Measurements from ENCODE around the gene MASP1. TPM values are rescaled to one million over a fixed set of nuclear protein-coding genes. Genes with fewer than 3 reads are reported as not detected.

Gene MASP1
- polyA plus RNA-seq, 1 donor from 2014 or later: 0.19 TPM

GRCh38 chr3:187207624-187208023 lies 83.9 kb downstream of the MASP1 start:
- no peak overlapping the region for H3K4me2 ChIP-seq (ENCODE audit: low read length)
- H3K36me3 ChIP-seq (ENCODE audit: insufficient read depth, low read length): no peaks in the 10 kb centered on the region

GRCh38 chr3:187207062-187207461 lies 84.5 kb downstream of the MASP1 start:
- Histone ChIP-seq H3F3A (ENCODE audit: insufficient read depth, low read length, poor library complexity, severe bottlenecking) (no peaks in the 10 kb centered on the region), H4K20me1 (ENCODE audit: insufficient read depth) (no peaks in the 10 kb centered on the region), H3K27ac (ENCODE audit: low read length) (no peak overlapping the region), H3K4me3 (ENCODE audit: low read length) (no peak overlapping the region), H3K9me2 (ENCODE audit: insufficient read depth, low read length) (no peaks in the 10 kb centered on the region), H3K36me3 (ENCODE audit: insufficient read depth, low read length) (no peaks in the 10 kb centered on the region), H3K27me3 (ENCODE audit: insufficient read depth, low read depth, low read length) (no peaks in the 10 kb centered on the region), H3K9me3 (ENCODE audit: low read length) (no peaks in the 10 kb centered on the region), H3K4me2 (ENCODE audit: low read length) (no peak overlapping the region), H3K9ac (ENCODE audit: low read length) (no peak overlapping the region), H2AFZ (ENCODE audit: low read depth, low read length) (no peak overlapping the region), H3K79me2 (replicated peaks; ENCODE audit: insufficient read depth, low read length) (no peaks in the 10 kb centered on the region)
- TF ChIP-seq RAD21 (conservative IDR thresholded peaks at IDR 0.05) (no peak), EP300 (conservative IDR thresholded peaks at IDR 0.05; ENCODE audit: poor library complexity, severe bottlenecking) (no peak), EZH2 (IDR thresholded peaks at IDR 0.05; ENCODE audit: borderline replicate concordance, insufficient read depth, low read length, poor library complexity, severe bottlenecking) (no peak), POLR2AphosphoS5 (IDR thresholded peaks at IDR 0.05) (no peak), REST (IDR thresholded peaks at IDR 0.05; ENCODE audit: borderline replicate concordance) (no peak), SMC3 (conservative IDR thresholded peaks at IDR 0.05; ENCODE audit: poor library complexity) (no peak), MXI1 (conservative IDR thresholded peaks at IDR 0.05; ENCODE audit: poor library complexity, severe bottlenecking) (no peak), TAF1 (IDR thresholded peaks at IDR 0.05; ENCODE audit: low read depth) (no peak)
- TF ChIP-seq, protein P1, sequence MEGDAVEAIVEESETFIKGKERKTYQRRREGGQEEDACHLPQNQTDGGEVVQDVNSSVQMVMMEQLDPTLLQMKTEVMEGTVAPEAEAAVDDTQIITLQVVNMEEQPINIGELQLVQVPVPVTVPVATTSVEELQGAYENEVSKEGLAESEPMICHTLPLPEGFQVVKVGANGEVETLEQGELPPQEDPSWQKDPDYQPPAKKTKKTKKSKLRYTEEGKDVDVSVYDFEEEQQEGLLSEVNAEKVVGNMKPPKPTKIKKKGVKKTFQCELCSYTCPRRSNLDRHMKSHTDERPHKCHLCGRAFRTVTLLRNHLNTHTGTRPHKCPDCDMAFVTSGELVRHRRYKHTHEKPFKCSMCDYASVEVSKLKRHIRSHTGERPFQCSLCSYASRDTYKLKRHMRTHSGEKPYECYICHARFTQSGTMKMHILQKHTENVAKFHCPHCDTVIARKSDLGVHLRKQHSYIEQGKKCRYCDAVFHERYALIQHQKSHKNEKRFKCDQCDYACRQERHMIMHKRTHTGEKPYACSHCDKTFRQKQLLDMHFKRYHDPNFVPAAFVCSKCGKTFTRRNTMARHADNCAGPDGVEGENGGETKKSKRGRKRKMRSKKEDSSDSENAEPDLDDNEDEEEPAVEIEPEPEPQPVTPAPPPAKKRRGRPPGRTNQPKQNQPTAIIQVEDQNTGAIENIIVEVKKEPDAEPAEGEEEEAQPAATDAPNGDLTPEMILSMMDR (IDR thresholded peaks at IDR 0.05; ENCODE audit: poor library complexity, severe bottlenecking): no peak

More at GRCh38 chr3:187207624-187208023, 83.9 kb downstream of the MASP1 start:
- H3K9me2 ChIP-seq (ENCODE audit: insufficient read depth, low read length): no peaks in the 10 kb centered on the region
- H3K4me3 ChIP-seq (ENCODE audit: low read length): no peak overlapping the region
- no peak overlapping the region for H3K9ac ChIP-seq (ENCODE audit: low read length)
- H3K9me3 ChIP-seq (ENCODE audit: low read length): no peaks in the 10 kb centered on the region
- H3K27ac ChIP-seq (ENCODE audit: low read length): no peak overlapping the region
- no peaks in the 10 kb centered on the region for H3K27me3 ChIP-seq (ENCODE audit: insufficient read depth, low read depth, low read length)
- TF ChIP-seq TAF1 (IDR thresholded peaks at IDR 0.05; ENCODE audit: low read depth) (no peak), SMC3 (conservative IDR thresholded peaks at IDR 0.05; ENCODE audit: poor library complexity) (no peak), RAD21 (conservative IDR thresholded peaks at IDR 0.05) (no peak), POLR2AphosphoS5 (IDR thresholded peaks at IDR 0.05) (no peak), MXI1 (conservative IDR thresholded peaks at IDR 0.05; ENCODE audit: poor library complexity, severe bottlenecking) (no peak)
- TF ChIP-seq, protein P1 (IDR thresholded peaks at IDR 0.05; ENCODE audit: poor library complexity, severe bottlenecking): no peak
- H3K79me2 ChIP-seq (replicated peaks; ENCODE audit: insufficient read depth, low read length): no peaks in the 10 kb centered on the region
- no peak overlapping the region for H2AFZ ChIP-seq (ENCODE audit: low read depth, low read length)
- H3F3A ChIP-seq (ENCODE audit: insufficient read depth, low read length, poor library complexity, severe bottlenecking): no peaks in the 10 kb centered on the region
- H4K20me1 ChIP-seq (ENCODE audit: insufficient read depth): no peaks in the 10 kb centered on the region

Data from neural cell (in vitro differentiated cells).